K562 (cell line): Measurements from ENCODE around the gene MED15.

Source experiments
- FOXM1 ChIP-seq, 2 experiments: fragments of 450-650 bp in 1 of 2; sonication (generic) in 1 of 2; formaldehyde crosslinking in 1 of 2; IDR thresholded peaks; 2 replicates each; pipeline versions ENCODE4 v1.6.1 to v1.9.0; 2017 to 2022; ENCODE audit warnings: low read depth in 2 of 2, mild to moderate bottlenecking in 2 of 2, missing genetic modification reagents in 1 of 2, moderate library complexity in 1 of 2
- HDAC2 ChIP-seq: fragments of 450-650 bp; IDR thresholded peaks from 2 replicates; pipeline ENCODE4 v1.6.1; 2016; ENCODE audit warnings: mild to moderate bottlenecking
- KAT7 ChIP-seq: sonication (generic); formaldehyde crosslinking; IDR thresholded peaks from 2 replicates; pipeline ENCODE4 v1.8.0; 2022; ENCODE audit warnings: missing genetic modification reagents, mild to moderate bottlenecking, borderline replicate concordance
- ZNF324 ChIP-seq: fragments of 250-450 bp; sonication (Bioruptor Pico); IDR thresholded peaks from 2 replicates; pipeline ENCODE4 v1.4.0; 2020; ENCODE audit warnings: mild to moderate bottlenecking

DNA sequence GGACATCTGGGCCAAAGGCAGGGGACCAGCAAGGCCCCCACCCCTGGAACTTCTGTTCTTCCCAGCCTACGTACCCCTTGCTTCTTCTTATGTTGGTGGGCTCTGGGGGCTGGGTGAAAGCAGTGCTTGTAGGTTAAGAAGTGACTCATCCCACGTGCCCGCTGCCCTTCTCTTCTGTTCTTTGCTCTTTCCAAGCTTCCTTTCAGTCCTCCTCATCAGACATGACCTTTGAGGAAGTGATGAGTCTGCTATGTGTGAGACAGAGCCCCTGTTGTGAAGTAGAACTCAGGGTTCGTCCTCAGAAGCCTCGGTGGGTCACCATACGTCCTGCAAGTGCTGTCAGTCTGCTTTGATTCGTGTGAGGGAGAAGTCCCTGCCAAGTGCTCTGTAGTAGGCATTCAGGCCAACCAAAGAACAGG, 12.7 kb downstream of the MED15 start:
- TF ChIP-seq ZNF324 (CRISPR knock-in tag) (no peak), KAT7 (CRISPR knock-in tag) (no peak), FOXM1 (IDR thresholded peaks at IDR 0.05; ENCODE audit: low read depth) (no peak), FOXM1 (CRISPR knock-in tag; IDR thresholded peaks at IDR 0.05; ENCODE audit: low read depth) (no peak), HDAC2 (no peak)
